Adipocyte (in vitro differentiated cells): ENCODE results near the gene EHBP1L1.
A peak's percentile ranks its signal among the peaks of the same experiment; 100 is the strongest.

Experiments
- DNase-seq: peaks from one replicate; pipeline ENCODE4 v3.0.0-alpha.2; 2015; ENCODE audit warnings: low read depth
- H3K27me3 ChIP-seq: replicated peaks from 2 replicates; pipeline ENCODE4 v1.7.0; 2013; ENCODE audit warnings: mild to moderate bottlenecking, low read length, moderate library complexity; ENCODE audit not compliant: control insufficient read depth, insufficient read depth
- H3K36me3 ChIP-seq: 2 replicates; pipeline ENCODE4 v1.7.0; 2013; ENCODE audit warnings: low read length, mild to moderate bottlenecking, moderate library complexity; ENCODE audit not compliant: control insufficient read depth, insufficient read depth, severe bottlenecking
- H3K4me1 ChIP-seq: 2 replicates; pipeline ENCODE4 v1.7.0; 2013; ENCODE audit warnings: mild to moderate bottlenecking, low read length, moderate library complexity; ENCODE audit not compliant: control insufficient read depth, insufficient read depth
- H3K4me3 ChIP-seq: 2 replicates; pipeline ENCODE4 v1.7.0; 2013; ENCODE audit warnings: mild to moderate bottlenecking, low read length, moderate library complexity
- H3K9ac ChIP-seq: 2 replicates; pipeline ENCODE4 v1.7.0; 2013; ENCODE audit warnings: mild to moderate bottlenecking, low read length, moderate library complexity
- H3K9me3 ChIP-seq: 2 replicates; pipeline ENCODE4 v1.7.0; 2013; ENCODE audit warnings: mild to moderate bottlenecking, low read length, moderate library complexity; ENCODE audit not compliant: control insufficient read depth

Gene EHBP1L1

GRCh38 chr11:65538232-65538914 is 37.5 kb upstream of the EHBP1L1 start:
- Histone ChIP-seq H3K9ac (no peak overlapping the region), H3K4me1 (peaks cover 12% of the 10 kb centered on the region), H3K4me3 (no peak overlapping the region), H3K36me3 (peaks cover 39% of the 10 kb centered on the region), H3K9me3 (no peaks in the 10 kb centered on the region), H3K27me3 (no peaks in the 10 kb centered on the region)
- no peak for DNase-seq

- no peak for DNase-seq
- Histone ChIP-seq H3K4me3 (no peak overlapping the region), H3K36me3 (peaks cover 35% of the 10 kb centered on the region)
Observed at GRCh38 chr11:65538915-65539743, 36.7 kb upstream of the EHBP1L1 start.

GRCh38 chr11:65539744-65540289 is 36.0 kb upstream of the EHBP1L1 start:
- Histone ChIP-seq H3K9ac (peak overlapping the region; percentile 84), H3K9me3 (no peaks in the 10 kb centered on the region), H3K27me3 (no peaks in the 10 kb centered on the region), H3K4me1 (peaks cover 12% of the 10 kb centered on the region), H3K4me3 (peak overlapping the region; percentile 80), H3K36me3 (peaks cover 35% of the 10 kb centered on the region)
- no peak for DNase-seq

More at GRCh38 chr11:65538915-65539743, 36.7 kb upstream of the EHBP1L1 start:
- Histone ChIP-seq H3K27me3 (no peaks in the 10 kb centered on the region), H3K4me1 (peaks cover 12% of the 10 kb centered on the region), H3K9ac (peak overlapping the region; percentile 84), H3K9me3 (no peaks in the 10 kb centered on the region)

- peak; percentile 95 for DNase-seq
- peaks cover 34% of the 10 kb centered on the region for H3K36me3 ChIP-seq
- H3K27me3 ChIP-seq, result no peaks in the 10 kb centered on the region
- H3K9ac ChIP-seq, result peak overlapping the region; percentile 84
- H3K4me3 ChIP-seq, result peak overlapping the region; percentile 80
- H3K4me1 ChIP-seq, result peaks cover 12% of the 10 kb centered on the region
- H3K9me3 ChIP-seq, result no peaks in the 10 kb centered on the region
Observed at GRCh38 chr11:65540290-65541092, 35.4 kb upstream of the EHBP1L1 start.

GRCh38 chr11:65541093-65541982 is 34.5 kb upstream of the EHBP1L1 start:
- H3K27me3 ChIP-seq, result no peaks in the 10 kb centered on the region
- H3K4me3 ChIP-seq, result peak overlapping the region; percentile 80
- DNase-seq, result no peak
- peaks cover 12% of the 10 kb centered on the region for H3K4me1 ChIP-seq
- H3K9me3 ChIP-seq, result no peaks in the 10 kb centered on the region
- peak overlapping the region; percentile 84 for H3K9ac ChIP-seq
- H3K36me3 ChIP-seq, result peaks cover 26% of the 10 kb centered on the region

GRCh38 chr11:65542738-65543390 is 33.0 kb upstream of the EHBP1L1 start:
- DNase-seq, result no peak
- Histone ChIP-seq H3K4me3 (no peak overlapping the region), H3K36me3 (peaks cover 12% of the 10 kb centered on the region), H3K4me1 (peaks cover 12% of the 10 kb centered on the region), H3K27me3 (no peaks in the 10 kb centered on the region), H3K9ac (no peak overlapping the region), H3K9me3 (no peaks in the 10 kb centered on the region)

- H3K27me3 ChIP-seq, result no peaks in the 10 kb centered on the region
- no peak for DNase-seq
- peaks cover 11% of the 10 kb centered on the region for H3K36me3 ChIP-seq
- no peak overlapping the region for H3K4me3 ChIP-seq
- peaks cover 7% of the 10 kb centered on the region for H3K4me1 ChIP-seq
- no peaks in the 10 kb centered on the region for H3K9me3 ChIP-seq
- H3K9ac ChIP-seq, result no peak overlapping the region
Observed at GRCh38 chr11:65545853-65546216, 30.0 kb upstream of the EHBP1L1 start.

- H3K27me3 ChIP-seq, result no peaks in the 10 kb centered on the region
- H3K36me3 ChIP-seq, result peaks cover 12% of the 10 kb centered on the region
- no peak overlapping the region for H3K4me3 ChIP-seq
- no peak overlapping the region for H3K9ac ChIP-seq
- no peak for DNase-seq
- H3K9me3 ChIP-seq, result no peaks in the 10 kb centered on the region
- H3K4me1 ChIP-seq, result peaks cover 2% of the 10 kb centered on the region
Observed at GRCh38 chr11:65546217-65546958, 29.5 kb upstream of the EHBP1L1 start.

GRCh38 chr11:65547446-65548125 is 28.3 kb upstream of the EHBP1L1 start:
- H3K4me3 ChIP-seq, result no peak overlapping the region
- H3K27me3 ChIP-seq, result no peaks in the 10 kb centered on the region
- H3K4me1 ChIP-seq, result no peaks in the 10 kb centered on the region
- DNase-seq, result no peak
- H3K9me3 ChIP-seq, result no peaks in the 10 kb centered on the region
- peaks cover 20% of the 10 kb centered on the region for H3K36me3 ChIP-seq
- no peak overlapping the region for H3K9ac ChIP-seq
